SHP77 (cell line): Measurements from ENCODE around the gene HNRNPL.
"Not testable (repeated sequence)": the region's sequence is repeated elsewhere in the genome, so short reads cannot be mapped to it uniquely, and the experiment has no call there.

Experiments used
- DNase-seq, 2 experiments: peaks; one replicate each; lab custom pipeline; 2025; lab: John Stamatoyannopoulos, UW

HNRNPL gene

GRCh38 chr19:38800577-38801347 is 49.0 kb downstream of the HNRNPL start:
- no peak for DNase-seq

- DNase-seq = no peak
These were observed 50.7 kb downstream of the HNRNPL start for GRCh38 chr19:38799104-38799503.

- not testable (repeated sequence) for DNase-seq
These were observed 52.0 kb downstream of the HNRNPL start for GRCh38 chr19:38797781-38798180.

DNA sequence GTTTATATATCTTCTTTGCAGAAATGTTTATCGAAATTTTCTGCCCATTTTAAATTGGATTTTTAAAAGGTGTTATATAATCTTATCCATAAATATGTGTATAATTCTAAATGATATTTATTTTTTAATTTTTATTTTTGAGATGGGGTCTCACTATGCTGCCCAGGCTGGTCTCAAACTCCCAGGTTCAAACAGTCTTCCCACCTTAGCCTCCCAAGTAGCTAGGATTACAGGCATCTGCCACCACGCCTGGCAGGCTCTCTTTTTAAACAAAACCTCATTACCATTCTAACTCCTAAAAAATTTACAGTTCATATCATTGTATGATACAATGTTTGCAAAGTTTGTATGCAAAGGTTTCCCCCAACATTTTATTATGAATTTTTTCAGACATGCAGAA is 53.6 kb downstream of the HNRNPL start:
- no peak for DNase-seq

GRCh38 chr19:38795549-38795948 is 54.2 kb downstream of the HNRNPL start:
- no peak for DNase-seq

GRCh38 chr19:38793671-38794070 is 56.1 kb downstream of the HNRNPL start:
- DNase-seq = no peak

- DNase-seq = no peak
These were observed 56.6 kb downstream of the HNRNPL start for GRCh38 chr19:38793177-38793576.

DNA sequence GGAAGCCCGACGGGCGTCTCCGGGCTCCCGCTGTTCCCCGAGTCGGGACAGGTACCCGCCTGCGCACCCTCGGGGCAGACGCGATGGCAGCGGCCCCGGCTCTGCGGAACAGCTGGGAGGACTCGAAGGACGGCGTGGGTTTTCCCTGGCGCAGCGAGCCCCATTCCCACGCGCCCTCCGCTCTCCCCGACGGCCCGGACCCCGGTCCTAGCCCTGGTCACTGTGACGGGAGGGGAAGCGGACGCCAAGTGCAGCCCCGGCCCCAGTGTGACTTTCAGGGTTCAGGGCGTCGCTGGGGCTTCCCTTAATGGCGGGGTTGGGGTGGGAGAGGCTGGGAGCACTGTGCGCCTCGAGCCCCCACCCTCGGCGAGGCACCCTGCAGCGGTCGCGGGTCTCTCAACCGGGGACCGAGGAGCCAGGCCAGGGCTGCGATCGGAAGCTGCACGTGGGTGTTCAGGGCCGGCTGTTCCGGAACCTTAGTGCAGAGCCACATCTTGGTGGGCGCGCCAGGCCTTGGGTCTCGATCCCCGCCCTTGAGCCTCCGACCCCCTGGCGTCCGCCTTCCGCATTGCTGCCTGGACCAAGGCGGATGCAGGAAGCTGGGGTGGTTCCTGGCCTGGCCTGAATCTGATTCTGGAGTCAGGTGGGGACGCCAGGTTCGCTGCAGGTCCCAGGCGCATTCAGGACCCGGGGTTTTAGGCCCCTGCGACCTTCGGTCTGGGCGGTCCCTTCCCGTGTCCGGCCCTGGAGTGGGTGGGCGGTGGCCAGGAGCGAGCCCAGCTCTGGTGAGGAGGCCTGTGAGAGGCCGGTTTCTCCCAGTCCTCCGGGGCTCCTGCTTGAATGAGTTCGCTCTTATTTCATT is 57.3 kb downstream of the HNRNPL start:
- no peak for DNase-seq

DNA sequence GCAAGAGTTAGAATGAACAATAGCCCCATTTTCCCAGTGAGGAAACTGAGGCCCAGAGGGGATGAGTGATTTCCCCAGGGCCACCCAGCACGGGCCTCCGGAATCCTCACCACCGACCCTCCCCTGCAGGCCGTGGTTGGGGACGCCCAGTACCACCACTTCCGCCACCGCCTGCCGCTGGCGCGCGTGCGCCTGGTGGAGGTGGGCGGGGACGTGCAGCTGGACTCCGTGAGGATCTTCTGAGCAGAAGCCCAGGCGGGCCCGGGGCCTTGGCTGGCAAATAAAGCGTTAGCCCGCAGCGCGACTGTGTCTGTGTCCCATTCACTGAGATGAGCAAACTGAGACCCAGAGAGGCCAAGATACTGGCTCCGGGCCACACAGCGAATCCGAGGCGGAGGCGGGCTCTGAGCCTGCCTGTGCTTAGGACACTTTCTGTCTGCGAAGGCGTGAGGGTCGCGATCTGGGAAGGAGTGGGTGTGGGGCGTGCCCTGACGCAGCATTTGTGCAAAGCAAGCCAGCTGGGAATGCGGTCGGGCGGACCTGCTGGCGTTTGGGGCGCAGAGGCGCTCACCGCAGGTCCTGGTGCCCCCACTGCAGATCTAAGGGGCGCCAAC is 58.2 kb downstream of the HNRNPL start:
- not testable (repeated sequence) for DNase-seq

- DNase-seq = not testable (repeated sequence)
These were observed 59.0 kb downstream of the HNRNPL start for GRCh38 chr19:38790507-38791403.

DNA sequence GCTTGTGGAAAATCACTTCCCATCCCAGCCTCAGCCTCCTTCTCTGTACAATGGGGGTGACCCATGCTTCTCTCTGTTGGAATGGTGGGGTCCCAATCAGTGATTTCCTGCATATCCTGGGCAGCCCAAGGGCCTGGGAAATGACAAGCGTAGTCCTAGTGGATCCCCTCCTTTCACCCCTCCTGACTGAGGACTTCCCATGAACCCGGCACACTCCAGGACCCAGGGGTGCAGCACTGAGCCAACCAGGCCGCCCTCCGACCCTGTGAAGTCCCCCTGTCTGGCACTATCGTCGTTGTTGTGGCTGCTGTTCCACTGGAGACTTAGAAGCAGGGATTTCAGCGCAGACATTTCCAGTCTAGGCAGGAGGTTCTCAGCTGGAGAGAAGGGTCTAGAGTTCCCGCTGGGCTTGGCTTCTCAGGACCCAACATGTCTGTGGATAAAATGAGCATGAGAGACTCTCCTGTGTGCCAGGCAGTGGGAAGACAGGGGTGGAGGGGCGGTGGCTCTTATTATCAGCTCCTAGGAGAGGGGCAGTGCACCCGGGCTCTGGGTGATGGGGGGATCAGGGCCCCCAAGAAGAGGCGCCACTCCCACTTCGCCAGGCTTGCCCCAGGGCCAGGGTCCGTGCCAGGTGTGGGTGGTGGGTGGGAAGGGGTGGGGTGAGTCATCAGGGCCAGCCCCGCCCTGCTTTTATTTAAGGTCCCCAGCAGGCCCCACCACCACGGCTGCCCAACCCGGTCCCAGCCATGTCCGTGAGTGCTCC is 61.1 kb downstream of the HNRNPL start, which contains the start of gene LGALS7B:
Gene LGALS7B, plus strand, starts transcription at position 723 of the 766 bp plus-strand sequence. Its CDS starts 27 bp downstream, at position 750.
- no peak for DNase-seq

DNA sequence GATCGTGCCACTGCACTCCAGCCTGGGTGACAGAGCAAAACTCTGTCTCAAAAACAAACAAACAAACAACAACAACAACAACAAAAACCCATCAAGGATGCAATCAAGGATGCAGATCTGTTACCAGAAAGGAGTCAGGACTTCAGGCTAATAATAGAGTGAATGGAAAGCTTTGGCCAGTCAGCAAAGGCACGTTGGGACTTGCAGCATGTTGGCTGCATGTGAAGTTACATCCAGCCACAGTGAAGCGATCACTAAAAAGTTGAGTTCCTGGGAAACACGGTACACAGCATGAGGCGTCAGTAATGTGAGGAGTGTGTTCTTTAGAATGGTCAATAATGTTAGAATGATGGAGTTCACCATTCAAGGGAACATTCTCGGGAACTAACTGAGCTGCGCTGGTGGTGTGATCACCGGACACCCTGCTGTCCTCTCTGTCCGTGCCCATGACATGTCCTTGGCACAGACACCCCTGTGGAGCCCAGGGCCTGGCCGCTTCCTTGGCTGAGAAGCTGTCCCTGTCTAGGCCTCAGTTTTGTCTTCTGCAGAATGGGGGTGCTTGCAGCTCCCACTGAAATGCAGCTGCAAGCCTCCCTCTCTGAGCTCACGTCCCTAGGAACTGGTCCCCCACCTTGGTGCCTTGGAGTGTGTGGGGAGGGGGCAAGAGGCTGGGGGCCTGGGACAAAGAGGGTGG is 63.1 kb downstream of the HNRNPL start:
- DNase-seq = no peak
